ENCODE results near the gene NEGR1.

The NEGR1 gene

DNA sequence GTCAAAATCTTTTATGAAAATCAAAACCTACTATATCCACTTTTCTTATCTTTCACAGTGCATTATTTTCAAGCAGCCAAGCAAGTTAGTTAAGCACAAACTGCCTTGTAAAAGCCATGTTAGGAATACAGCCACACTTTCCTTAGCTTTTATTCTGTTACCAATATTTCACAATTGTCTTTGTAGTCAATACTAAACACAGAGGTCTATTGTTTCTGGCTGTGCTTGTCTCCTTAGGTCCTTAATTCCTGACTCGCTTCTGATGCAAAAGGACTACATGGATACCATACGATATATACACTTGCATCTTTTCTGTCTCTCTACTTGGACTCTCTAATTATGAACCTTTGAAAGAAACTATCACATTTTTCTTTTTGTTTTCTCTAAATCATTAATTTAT, 331.8 kb downstream of the NEGR1 start:
- Mint-ChIP-seq H3K9me3 (peaks cover 1% of the 10 kb centered on the region), H3K36me3 (no peaks in the 10 kb centered on the region), H3K27ac (no peak overlapping the region), H3K4me3 (no peak overlapping the region), H3K27me3 (no peaks in the 10 kb centered on the region), H3K4me1 (no peaks in the 10 kb centered on the region)
- ATAC-seq (ENCODE audit: low read depth) (no peak), DNase-seq (ENCODE audit: low spot score in 2 of 2) (no peak)

DNA sequence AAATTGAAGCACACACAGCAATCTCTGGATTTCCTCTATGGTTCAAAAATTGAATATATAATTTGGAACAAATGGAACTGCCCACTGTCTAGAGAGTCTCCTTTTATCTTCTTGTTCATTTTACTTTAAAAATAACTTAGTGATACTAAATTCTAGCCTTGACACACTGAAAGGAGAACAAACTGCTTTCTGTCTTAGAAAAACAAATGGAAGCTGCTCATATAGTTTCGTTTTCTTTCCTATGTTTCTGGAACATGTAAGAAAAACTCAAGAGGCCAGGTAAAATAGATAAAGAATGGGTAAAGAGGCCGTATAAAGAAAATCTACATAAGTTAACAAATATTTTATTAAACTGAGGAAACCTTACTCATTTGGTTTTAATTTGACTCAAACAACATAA, 332.7 kb downstream of the NEGR1 start:
- Mint-ChIP-seq H3K27me3 (no peaks in the 10 kb centered on the region), H3K9me3 (peaks cover 1% of the 10 kb centered on the region), H3K4me3 (no peak overlapping the region), H3K36me3 (no peaks in the 10 kb centered on the region), H3K27ac (no peak overlapping the region), H3K4me1 (no peaks in the 10 kb centered on the region)
- ATAC-seq (ENCODE audit: low read depth) (no peak), DNase-seq (ENCODE audit: low spot score in 2 of 2) (no peak)

DNA sequence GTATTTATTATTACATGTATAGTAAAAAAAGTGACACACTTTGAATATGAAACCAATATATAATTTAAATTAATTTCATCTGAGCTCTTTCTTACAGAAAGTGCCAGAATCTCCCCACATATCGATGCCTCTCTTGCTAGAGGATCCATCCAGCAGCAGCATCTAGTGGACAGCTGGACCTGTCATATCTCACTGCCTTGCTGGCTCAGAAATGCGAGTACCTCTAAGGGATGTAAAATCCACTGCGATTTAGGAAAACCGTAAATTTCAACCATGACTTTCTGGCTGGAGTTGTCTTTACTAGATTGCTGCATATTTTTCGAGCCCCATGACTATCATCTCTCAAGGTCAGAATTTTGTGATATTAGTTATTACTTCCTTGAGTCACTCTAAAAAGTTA, 333.8 kb downstream of the NEGR1 start:
- Mint-ChIP-seq H3K4me1 (no peaks in the 10 kb centered on the region), H3K4me3 (no peak overlapping the region), H3K27ac (no peak overlapping the region), H3K27me3 (no peaks in the 10 kb centered on the region), H3K36me3 (no peaks in the 10 kb centered on the region), H3K9me3 (no peaks in the 10 kb centered on the region)
- DNase-seq (ENCODE audit: low spot score in 2 of 2) (no peak), ATAC-seq (ENCODE audit: low read depth) (no peak)

DNA sequence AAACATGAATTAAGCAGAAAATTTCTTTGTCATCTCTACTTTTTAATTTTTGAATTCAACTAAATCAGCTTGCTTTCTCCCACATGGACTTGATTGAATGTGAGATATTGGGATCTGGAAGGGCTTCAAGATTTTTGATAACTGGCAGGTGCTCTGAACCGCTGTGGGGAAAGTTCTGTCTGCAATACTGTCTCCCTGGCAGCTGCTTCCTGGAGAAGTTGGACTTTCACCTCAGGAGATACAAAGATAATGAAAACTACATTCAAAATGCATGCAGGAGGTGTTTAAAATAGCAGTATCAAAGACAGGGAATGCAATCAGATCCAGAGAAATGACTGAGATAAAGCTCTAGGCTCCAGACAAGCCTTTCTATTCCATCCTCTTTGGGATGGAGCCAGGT, 338.3 kb downstream of the NEGR1 start:
- H3K36me3 Mint-ChIP-seq: no peaks in the 10 kb centered on the region
- no peak overlapping the region for H3K4me3 Mint-ChIP-seq
- H3K4me1 Mint-ChIP-seq: no peaks in the 10 kb centered on the region
- H3K27ac Mint-ChIP-seq: no peak overlapping the region
- ATAC-seq (ENCODE audit: low read depth) (no peak), DNase-seq (ENCODE audit: low spot score in 2 of 2) (no peak)
- H3K27me3 Mint-ChIP-seq: no peaks in the 10 kb centered on the region
- H3K9me3 Mint-ChIP-seq: no peaks in the 10 kb centered on the region

DNA sequence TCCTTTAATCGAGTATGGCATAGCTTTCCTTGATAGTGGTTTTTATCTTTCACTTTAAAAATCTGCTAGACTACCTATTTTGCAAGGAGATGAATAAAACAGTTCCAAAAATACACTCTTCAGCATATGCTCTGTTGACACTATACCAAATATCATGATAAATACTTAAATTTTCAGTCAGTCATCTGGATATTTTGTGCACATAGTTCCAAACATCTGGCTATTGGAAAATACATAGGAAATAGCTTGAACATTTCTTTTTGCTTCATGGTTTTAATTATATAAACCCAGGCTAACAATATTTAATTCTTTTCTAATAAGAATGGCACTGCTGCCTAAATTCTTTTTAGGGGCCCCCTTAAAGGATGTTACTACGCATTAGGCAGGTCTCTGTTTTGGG, 342.1 kb downstream of the NEGR1 start:
- no peaks in the 10 kb centered on the region for H3K36me3 Mint-ChIP-seq
- DNase-seq (ENCODE audit: low spot score in 2 of 2) (no peak), ATAC-seq (ENCODE audit: low read depth) (no peak)
- no peaks in the 10 kb centered on the region for H3K4me1 Mint-ChIP-seq
- H3K9me3 Mint-ChIP-seq: no peaks in the 10 kb centered on the region
- no peak overlapping the region for H3K4me3 Mint-ChIP-seq
- no peak overlapping the region for H3K27ac Mint-ChIP-seq
- no peaks in the 10 kb centered on the region for H3K27me3 Mint-ChIP-seq

- no peak for DNase-seq (ENCODE audit: low spot score in 2 of 2)
- no peaks in the 10 kb centered on the region for H3K27me3 Mint-ChIP-seq
Observed at GRCh38 chr1:71930511-71930910, 351.8 kb downstream of the NEGR1 start.

GRCh38 chr1:71921935-71922559, 360.3 kb downstream of the NEGR1 start:
- H3K4me1 Mint-ChIP-seq: no peaks in the 10 kb centered on the region
- no peak for DNase-seq (ENCODE audit: low spot score in 2 of 2)
- peaks cover 1% of the 10 kb centered on the region for H3K9me3 Mint-ChIP-seq
- no peak for ATAC-seq (ENCODE audit: low read depth)
- H3K36me3 Mint-ChIP-seq: no peaks in the 10 kb centered on the region
- H3K27ac Mint-ChIP-seq: no peak overlapping the region
- no peak overlapping the region for H3K4me3 Mint-ChIP-seq
- no peaks in the 10 kb centered on the region for H3K27me3 Mint-ChIP-seq

More at GRCh38 chr1:71930511-71930910, 351.8 kb downstream of the NEGR1 start:
- Mint-ChIP-seq H3K27ac (no peak overlapping the region), H3K36me3 (no peaks in the 10 kb centered on the region), H3K4me1 (no peaks in the 10 kb centered on the region), H3K9me3 (peaks cover 1% of the 10 kb centered on the region), H3K4me3 (no peak overlapping the region)
- ATAC-seq (ENCODE audit: low read depth): no peak

DNA sequence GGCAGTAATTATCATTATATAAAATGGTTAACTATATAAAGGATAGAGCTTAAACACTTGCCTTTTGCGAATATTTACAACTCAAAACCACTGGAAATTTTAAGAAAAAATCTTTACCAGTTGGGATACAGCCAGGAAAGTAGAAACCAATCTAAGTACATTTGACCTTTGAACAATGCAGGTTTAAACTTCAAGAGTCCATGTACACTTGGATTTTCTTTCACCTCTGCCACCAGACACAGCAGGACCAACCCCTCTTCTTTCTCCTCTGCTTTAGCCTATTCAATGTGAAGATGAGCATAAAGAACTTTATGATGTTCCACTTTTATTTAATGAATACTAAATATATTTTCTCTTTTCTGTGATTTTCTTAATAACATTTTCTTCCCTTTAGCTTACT, 361.1 kb downstream of the NEGR1 start:
- Mint-ChIP-seq H3K4me1 (no peaks in the 10 kb centered on the region), H3K4me3 (no peak overlapping the region), H3K36me3 (no peaks in the 10 kb centered on the region), H3K27me3 (no peaks in the 10 kb centered on the region), H3K9me3 (peaks cover 2% of the 10 kb centered on the region), H3K27ac (no peak overlapping the region)
- no peak for ATAC-seq (ENCODE audit: low read depth)
- no peak for DNase-seq (ENCODE audit: low spot score in 2 of 2)

- Mint-ChIP-seq H3K9me3 (peaks cover 4% of the 10 kb centered on the region), H3K4me3 (no peak overlapping the region), H3K4me1 (no peaks in the 10 kb centered on the region), H3K27me3 (no peaks in the 10 kb centered on the region), H3K27ac (no peak overlapping the region), H3K36me3 (no peaks in the 10 kb centered on the region)
- ATAC-seq (ENCODE audit: low read depth) (no peak), DNase-seq (ENCODE audit: low spot score in 2 of 2) (no peak)
Observed at GRCh38 chr1:71920556-71920955, 361.8 kb downstream of the NEGR1 start.

GRCh38 chr1:71919811-71920509, 362.4 kb downstream of the NEGR1 start:
- Mint-ChIP-seq H3K36me3 (no peaks in the 10 kb centered on the region), H3K27me3 (no peaks in the 10 kb centered on the region), H3K4me1 (no peaks in the 10 kb centered on the region), H3K9me3 (peaks cover 4% of the 10 kb centered on the region), H3K27ac (no peak overlapping the region), H3K4me3 (no peak overlapping the region)
- ATAC-seq (ENCODE audit: low read depth) (no peak), DNase-seq (ENCODE audit: low spot score in 2 of 2) (no peak)

DNA sequence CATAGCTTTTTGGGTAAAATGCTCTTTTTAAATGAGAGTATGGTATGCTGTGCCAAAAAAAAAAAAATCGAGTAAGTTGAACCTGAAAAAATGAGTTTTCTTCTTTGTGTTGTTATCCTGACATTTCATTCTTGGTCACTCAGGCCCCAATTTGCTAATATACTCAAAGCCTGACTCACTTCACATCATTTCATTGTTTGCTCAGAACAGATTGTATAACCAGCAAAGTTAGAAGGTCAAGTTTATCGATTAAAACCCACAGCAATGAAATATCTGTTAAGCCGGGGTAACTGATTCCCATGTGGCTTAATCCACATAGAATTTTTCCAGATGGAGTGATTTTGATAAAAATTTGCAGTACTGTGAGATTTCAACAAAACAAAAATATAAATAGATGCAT, 363.7 kb downstream of the NEGR1 start:
- ATAC-seq (ENCODE audit: low read depth) (no peak), DNase-seq (ENCODE audit: low spot score in 2 of 2) (no peak)
- peaks cover 4% of the 10 kb centered on the region for H3K9me3 Mint-ChIP-seq
- no peaks in the 10 kb centered on the region for H3K36me3 Mint-ChIP-seq
- no peak overlapping the region for H3K4me3 Mint-ChIP-seq
- no peaks in the 10 kb centered on the region for H3K4me1 Mint-ChIP-seq
- no peak overlapping the region for H3K27ac Mint-ChIP-seq
- H3K27me3 Mint-ChIP-seq: no peaks in the 10 kb centered on the region

DNA sequence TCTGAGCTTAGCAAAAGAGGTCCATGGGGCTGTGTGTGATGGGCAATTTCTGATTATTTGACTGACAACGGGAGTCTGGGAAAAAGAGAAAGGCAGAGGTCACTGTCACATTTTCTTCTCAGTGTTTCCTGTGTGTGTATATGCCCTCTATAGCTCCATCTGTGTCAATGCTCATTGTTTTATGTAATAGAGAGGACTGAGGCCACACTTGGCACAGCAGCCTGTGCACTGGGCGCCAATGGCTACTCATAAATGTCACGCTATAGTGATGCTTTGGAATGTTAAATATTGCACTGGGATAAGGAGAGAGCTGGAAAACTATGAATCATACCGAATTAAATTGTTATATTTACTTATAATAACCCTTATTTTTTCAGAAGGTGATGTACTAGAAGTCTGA, 365.4 kb downstream of the NEGR1 start:
- peaks cover 3% of the 10 kb centered on the region for H3K9me3 Mint-ChIP-seq
- no peak overlapping the region for H3K4me3 Mint-ChIP-seq
- DNase-seq (ENCODE audit: low spot score in 2 of 2) (no peak), ATAC-seq (ENCODE audit: low read depth) (no peak)
- H3K36me3 Mint-ChIP-seq: no peaks in the 10 kb centered on the region
- H3K27ac Mint-ChIP-seq: no peak overlapping the region
- no peaks in the 10 kb centered on the region for H3K4me1 Mint-ChIP-seq
- H3K27me3 Mint-ChIP-seq: no peaks in the 10 kb centered on the region

DNA sequence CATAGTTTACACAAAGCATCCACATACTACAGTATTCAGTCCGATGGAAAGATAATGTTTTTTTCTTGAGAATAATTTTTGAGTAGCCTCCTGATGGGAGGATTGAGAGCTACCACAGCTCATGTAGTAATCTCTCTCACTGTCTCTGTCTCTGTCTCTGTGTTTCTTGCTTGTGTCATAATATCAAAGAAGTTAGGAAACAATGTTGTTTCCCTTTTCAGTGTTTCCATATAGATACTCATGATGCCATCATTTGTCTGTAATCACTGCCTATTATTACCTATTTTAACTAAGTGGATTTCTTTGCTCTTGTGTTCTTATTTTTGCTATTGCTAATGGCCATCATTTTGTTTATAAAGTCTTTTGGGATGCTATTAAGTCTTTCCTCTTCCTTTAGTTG, 367.7 kb downstream of the NEGR1 start:
- H3K27me3 Mint-ChIP-seq: no peaks in the 10 kb centered on the region
- ATAC-seq (ENCODE audit: low read depth) (no peak), DNase-seq (ENCODE audit: low spot score in 2 of 2) (no peak)
- peaks cover 3% of the 10 kb centered on the region for H3K9me3 Mint-ChIP-seq
- no peak overlapping the region for H3K4me3 Mint-ChIP-seq
- no peaks in the 10 kb centered on the region for H3K4me1 Mint-ChIP-seq
- no peak overlapping the region for H3K27ac Mint-ChIP-seq
- no peaks in the 10 kb centered on the region for H3K36me3 Mint-ChIP-seq

GRCh38 chr1:71908871-71909390, 373.4 kb downstream of the NEGR1 start:
- H3K9me3 Mint-ChIP-seq: no peaks in the 10 kb centered on the region
- H3K4me1 Mint-ChIP-seq: no peaks in the 10 kb centered on the region
- no peak overlapping the region for H3K27ac Mint-ChIP-seq
- no peaks in the 10 kb centered on the region for H3K27me3 Mint-ChIP-seq
- no peak overlapping the region for H3K4me3 Mint-ChIP-seq
- no peak for DNase-seq (ENCODE audit: low spot score in 2 of 2)
- no peak for ATAC-seq (ENCODE audit: low read depth)
- no peaks in the 10 kb centered on the region for H3K36me3 Mint-ChIP-seq

- Mint-ChIP-seq H3K27me3 (no peaks in the 10 kb centered on the region), H3K4me1 (no peaks in the 10 kb centered on the region), H3K36me3 (no peaks in the 10 kb centered on the region), H3K4me3 (no peak overlapping the region), H3K9me3 (no peaks in the 10 kb centered on the region), H3K27ac (no peak overlapping the region)
- no peak for DNase-seq (ENCODE audit: low spot score in 2 of 2)
- no peak for ATAC-seq (ENCODE audit: low read depth)
Observed at GRCh38 chr1:71908303-71908702, 374.0 kb downstream of the NEGR1 start.

All from memory B cell (primary cell).